HEK293 (cell line): Measurements from ENCODE around the gene WWC1.
A peak's percentile ranks its signal among the peaks of the same experiment; 100 is the strongest.

ENCODE experiments used
- CTCF ChIA-PET: fragments of 350-600 bp; formaldehyde crosslinking; extraction: SDS; loops from one replicate; lab custom pipeline; 2021; ENCODE audit warnings: antibody characterized with exemption; lab: Yijun Ruan, JAX
- POLR2A ChIA-PET: fragments of 300-600 bp; formaldehyde crosslinking; extraction: SDS; loops from one replicate; lab custom pipeline; 2020; ENCODE audit warnings: antibody characterized with exemption, inconsistent platforms; lab: Yijun Ruan, JAX
- H3K27ac ChIP-seq: fragments of 200-500 bp; sonication (Bioruptor generic); 2 replicates; pipeline ENCODE4 v1.5.1; 2014; ENCODE audit warnings: low read depth, low read length, control low read depth, inconsistent platforms; ENCODE audit errors: extremely low read depth
- H3K36me3 ChIP-seq, 2 experiments: fragments of 200-500 bp in 1 of 2; sonication (Bioruptor generic) in 1 of 2; 1 replicate in 1 of 2; 2 replicates in 1 of 2; pipeline ENCODE4 v1.5.1; 2014 to 2017; ENCODE audit warnings: inconsistent platforms in 2 of 2, low read length in 2 of 2; ENCODE audit not compliant: control insufficient read depth in 2 of 2, insufficient read depth in 1 of 2
- H3K4me1 ChIP-seq: fragments of 200-500 bp; sonication (Bioruptor generic); 2 replicates; pipeline ENCODE4 v1.5.1; 2014; ENCODE audit warnings: mild to moderate bottlenecking, low read length, inconsistent platforms; ENCODE audit not compliant: control insufficient read depth, insufficient read depth
- H3K4me3 ChIP-seq: 2 replicates; pipeline ENCODE4 v1.5.1; 2011; ENCODE audit warnings: low read depth, mild to moderate bottlenecking, control low read depth, low read length, moderate library complexity
- H3K9me3 ChIP-seq: fragments of 200-500 bp; sonication (Bioruptor generic); 2 replicates; pipeline ENCODE4 v1.5.1; 2014; ENCODE audit warnings: low read depth, low read length, inconsistent platforms; ENCODE audit not compliant: control insufficient read depth, insufficient read depth
- HOXC10 ChIP-seq: sonication (generic); formaldehyde crosslinking; IDR thresholded peaks from 2 replicates; pipeline ENCODE4 v1.8.1; 2023; ENCODE audit warnings: mild to moderate bottlenecking, missing genetic modification reagents
- KLF10 ChIP-seq: fragments of 450-650 bp; IDR thresholded peaks from 2 replicates; pipeline ENCODE4 v1.5.1; 2018; ENCODE audit warnings: missing biosample characterization, mild to moderate bottlenecking, missing genetic modification characterization
- SETDB1 ChIP-seq: IDR thresholded peaks from one replicate; pipeline ENCODE4 v1.6.1; 2017; ENCODE audit warnings: mild to moderate bottlenecking, low read length, moderate library complexity, mixed read lengths; ENCODE audit not compliant: insufficient read length
- SP3 ChIP-seq: fragments of 450-650 bp; formaldehyde crosslinking; IDR thresholded peaks from 2 replicates; pipeline ENCODE4 v1.5.1; 2016; ENCODE audit warnings: missing biosample characterization, missing genetic modification characterization
- YY2 ChIP-seq: fragments of 450-650 bp; formaldehyde crosslinking; IDR thresholded peaks from 2 replicates; pipeline ENCODE4 v1.5.1; 2016; ENCODE audit warnings: missing biosample characterization, missing genetic modification characterization
- ZNF112 ChIP-seq: fragments of 450-650 bp; formaldehyde crosslinking; IDR thresholded peaks from 2 replicates; pipeline ENCODE4 v1.5.0; 2017; ENCODE audit warnings: missing biosample characterization, missing genetic modification characterization
- ZNF114 ChIP-seq: fragments of 450-650 bp; formaldehyde crosslinking; IDR thresholded peaks from 2 replicates; pipeline ENCODE4 v1.5.0; 2017; ENCODE audit warnings: missing biosample characterization, missing genetic modification characterization
- ZNF132 ChIP-seq: fragments of 450-650 bp; formaldehyde crosslinking; IDR thresholded peaks from 2 replicates; pipeline ENCODE4 v1.5.1; 2017; ENCODE audit warnings: missing biosample characterization, missing genetic modification characterization, borderline replicate concordance
- ZNF140 ChIP-seq: fragments of 450-650 bp; formaldehyde crosslinking; IDR thresholded peaks from 2 replicates; pipeline ENCODE4 v1.5.1; 2016; ENCODE audit warnings: missing biosample characterization, missing genetic modification characterization
- ZNF148 ChIP-seq: fragments of 450-650 bp; formaldehyde crosslinking; IDR thresholded peaks from 2 replicates; pipeline ENCODE4 v1.5.0; 2017; ENCODE audit warnings: missing biosample characterization, missing genetic modification characterization, borderline replicate concordance
- ZNF174 ChIP-seq: fragments of 450-650 bp; formaldehyde crosslinking; IDR thresholded peaks from 2 replicates; pipeline ENCODE4 v1.5.0; 2017; ENCODE audit warnings: missing biosample characterization, mild to moderate bottlenecking, missing genetic modification characterization
- ZNF184 ChIP-seq: fragments of 450-650 bp; IDR thresholded peaks from 2 replicates; pipeline ENCODE4 v1.5.1; 2018; ENCODE audit warnings: missing biosample characterization, mild to moderate bottlenecking, missing genetic modification characterization
- ZNF23 ChIP-seq: fragments of 450-650 bp; formaldehyde crosslinking; IDR thresholded peaks from 2 replicates; pipeline ENCODE4 v1.5.1; 2016; ENCODE audit warnings: missing biosample characterization, missing genetic modification characterization, borderline replicate concordance
- ZNF292 ChIP-seq: fragments of 450-650 bp; formaldehyde crosslinking; IDR thresholded peaks from 2 replicates; pipeline ENCODE4 v1.5.1; 2016; ENCODE audit warnings: low read depth, missing biosample characterization, missing genetic modification characterization, borderline replicate concordance
- ZNF404 ChIP-seq: fragments of 450-650 bp; formaldehyde crosslinking; IDR thresholded peaks from 2 replicates; pipeline ENCODE4 v1.5.1; 2017; ENCODE audit warnings: missing biosample characterization, missing genetic modification characterization
- ZNF548 ChIP-seq: fragments of 450-650 bp; formaldehyde crosslinking; IDR thresholded peaks from 2 replicates; pipeline ENCODE4 v1.5.1; 2016; ENCODE audit warnings: missing biosample characterization, missing genetic modification characterization
- ZNF580 ChIP-seq: fragments of 450-650 bp; formaldehyde crosslinking; IDR thresholded peaks from 2 replicates; pipeline ENCODE4 v1.5.1; 2016; ENCODE audit warnings: missing biosample characterization, missing genetic modification characterization
- ZNF596 ChIP-seq: fragments of 450-650 bp; IDR thresholded peaks from 2 replicates; pipeline ENCODE4 v1.5.0; 2018; ENCODE audit warnings: missing biosample characterization, mild to moderate bottlenecking, missing genetic modification characterization, moderate library complexity
- ZNF623 ChIP-seq: fragments of 450-650 bp; formaldehyde crosslinking; IDR thresholded peaks from 2 replicates; pipeline ENCODE4 v1.5.1; 2016; ENCODE audit warnings: missing biosample characterization, missing genetic modification characterization
- ZNF624 ChIP-seq: fragments of 450-650 bp; formaldehyde crosslinking; IDR thresholded peaks from 2 replicates; pipeline ENCODE4 v1.5.1; 2017; ENCODE audit warnings: missing biosample characterization, missing genetic modification characterization
- ZNF626 ChIP-seq: fragments of 450-650 bp; sonication (Bioruptor Pico); formaldehyde crosslinking; IDR thresholded peaks from 2 replicates; pipeline ENCODE4 v1.5.1; 2018; ENCODE audit warnings: missing biosample characterization, missing genetic modification characterization, inconsistent platforms
- ZNF639 ChIP-seq: fragments of 450-650 bp; formaldehyde crosslinking; IDR thresholded peaks from 2 replicates; pipeline ENCODE4 v1.5.1; 2016; ENCODE audit warnings: missing biosample characterization, missing genetic modification characterization
- ZNF692 ChIP-seq: fragments of 450-650 bp; formaldehyde crosslinking; IDR thresholded peaks from 2 replicates; pipeline ENCODE4 v1.5.1; 2016; ENCODE audit warnings: missing biosample characterization, missing genetic modification characterization
- ZNF785 ChIP-seq: fragments of 450-650 bp; formaldehyde crosslinking; IDR thresholded peaks from 2 replicates; pipeline ENCODE4 v1.5.1; 2016; ENCODE audit warnings: missing biosample characterization, missing genetic modification characterization
- ZNF791 ChIP-seq: fragments of 450-650 bp; formaldehyde crosslinking; IDR thresholded peaks from 2 replicates; pipeline ENCODE4 v1.5.1; 2016; ENCODE audit warnings: missing biosample characterization, missing genetic modification characterization
- ZNF830 ChIP-seq: fragments of 450-650 bp; IDR thresholded peaks from 2 replicates; pipeline ENCODE4 v1.5.0; 2018; ENCODE audit warnings: missing biosample characterization, missing genetic modification characterization, low read depth, mild to moderate bottlenecking, moderate library complexity
- ZSCAN4 ChIP-seq: fragments of 450-650 bp; formaldehyde crosslinking; IDR thresholded peaks from 2 replicates; pipeline ENCODE4 v1.5.1; 2017; ENCODE audit warnings: missing biosample characterization, missing genetic modification characterization

The WWC1 gene

GRCh38 chr5:168284809-168285208 is 6.6 kb upstream of the WWC1 start:
- TF ChIP-seq ZNF791 (tag by site-specific recombination) (no peak), ZNF692 (tag by site-specific recombination) (no peak), ZNF639 (tag by site-specific recombination) (no peak), ZNF785 (tag by site-specific recombination) (no peak), ZNF548 (tag by site-specific recombination) (no peak), KLF10 (tag by site-specific recombination) (no peak), ZNF580 (tag by site-specific recombination) (no peak), HOXC10 (CRISPR knock-in tag) (no peak), ZNF112 (tag by site-specific recombination) (no peak), SETDB1 (peak; percentile 65), ZNF23 (tag by site-specific recombination) (no peak), ZNF596 (no peak), ZNF114 (tag by site-specific recombination) (no peak), ZNF184 (0 out of 2 replicates have a peak, but pooled peaks have one; percentile 44), ZNF174 (tag by site-specific recombination) (no peak), ZNF140 (tag by site-specific recombination) (peak; percentile 84; the same call in 1 of the 2 replicates)
- H3K9me3 ChIP-seq: no peaks in the 10 kb centered on the region
- no peaks in the 10 kb centered on the region for H3K36me3 ChIP-seq
- H3K4me3 ChIP-seq: no peak overlapping the region
- ChIA-PET POLR2A (no interaction called here), CTCF (interaction anchor here (1.1 to 2.1 kb wide), 2 partner anchors 11 to 15 kb away, joined by 3 to 8 read pairs; no protein-coding TSS in a partner anchor)
- no peaks in the 10 kb centered on the region for H3K4me1 ChIP-seq
- H3K27ac ChIP-seq: no peak overlapping the region

GRCh38 chr5:168285696-168286095 is 5.7 kb upstream of the WWC1 start:
- H3K4me1 ChIP-seq: no peaks in the 10 kb centered on the region
- TF ChIP-seq ZNF626 (tag by site-specific recombination) (no peak), KLF10 (tag by site-specific recombination) (no peak), ZSCAN4 (tag by site-specific recombination) (no peak), ZNF623 (tag by site-specific recombination) (no peak), ZNF404 (tag by site-specific recombination) (no peak), ZNF132 (tag by site-specific recombination) (no peak), ZNF148 (tag by site-specific recombination) (no peak), ZNF292 (no peak), ZNF624 (no peak), SP3 (tag by site-specific recombination) (no peak), ZNF830 (tag by site-specific recombination) (no peak), YY2 (tag by site-specific recombination) (no peak)
- H3K36me3 ChIP-seq: no peaks in the 10 kb centered on the region
- CTCF ChIA-PET: interaction anchor here (1.1 to 2.1 kb wide), 2 partner anchors 10 to 16 kb away, joined by 3 to 8 read pairs; no protein-coding TSS in a partner anchor
- H3K27ac ChIP-seq: no peak overlapping the region
- H3K4me3 ChIP-seq: no peak overlapping the region
- POLR2A ChIA-PET: no interaction called here
- H3K9me3 ChIP-seq: no peaks in the 10 kb centered on the region
